NCI-H82 (cell line): ENCODE results near the gene RAB5B.
"Not testable (repeated sequence)": the region's sequence is repeated elsewhere in the genome, so short reads cannot be mapped to it uniquely, and the experiment has no call there.

Source experiments
- DNase-seq: peaks from one replicate; lab custom pipeline; 2025; lab: John Stamatoyannopoulos, UW

The RAB5B gene

GRCh38 chr12:55983232-55983842 is 9.5 kb downstream of the RAB5B start:
- DNase-seq, result no peak

GRCh38 chr12:55984861-55985260 is 11.0 kb downstream of the RAB5B start:
- DNase-seq, result no peak

- DNase-seq, result no peak
These were observed 11.5 kb downstream of the RAB5B start for GRCh38 chr12:55985341-55985740.

GRCh38 chr12:55985976-55986375 is 12.1 kb downstream of the RAB5B start:
- not testable (repeated sequence) for DNase-seq

- no peak for DNase-seq
These were observed 17.2 kb downstream of the RAB5B start for GRCh38 chr12:55991110-55991509.

GRCh38 chr12:55993230-55993853 is 19.5 kb downstream of the RAB5B start:
- no peak for DNase-seq

- DNase-seq, result no peak
These were observed 21.5 kb downstream of the RAB5B start for GRCh38 chr12:55995366-55995765.

GRCh38 chr12:55996201-55996714 is 22.4 kb downstream of the RAB5B start:
- peak; percentile 80 for DNase-seq

GRCh38 chr12:55996715-55997534 is 23.0 kb downstream of the RAB5B start, which contains the start of gene SUOX:
Gene SUOX (plus strand): TSS chr12:55997276. CDS start chr12:56002222, 4,946 bp downstream.
- DNase-seq, result peak; percentile 97

- DNase-seq, result no peak
These were observed 23.6 kb downstream of the RAB5B start for GRCh38 chr12:55997535-55997859.

- not testable (repeated sequence) for DNase-seq
These were observed 25.6 kb downstream of the RAB5B start for GRCh38 chr12:55999522-55999921.

GRCh38 chr12:55999999-56000540 is 26.2 kb downstream of the RAB5B start:
- DNase-seq, result not testable (repeated sequence)

- no peak for DNase-seq
These were observed 27.7 kb downstream of the RAB5B start for GRCh38 chr12:56001487-56002100.

GRCh38 chr12:56003376-56003775 is 29.5 kb downstream of the RAB5B start:
- DNase-seq, result not testable (repeated sequence)

GRCh38 chr12:56004211-56004610 is 30.3 kb downstream of the RAB5B start:
- DNase-seq, result no peak

GRCh38 chr12:56007564-56008559 is 34.0 kb downstream of the RAB5B start:
- DNase-seq, result peak; percentile 77

GRCh38 chr12:56010111-56010570 is 36.3 kb downstream of the RAB5B start:
- DNase-seq, result no peak

- DNase-seq, result no peak
These were observed 37.7 kb downstream of the RAB5B start for GRCh38 chr12:56011509-56012090.

- no peak for DNase-seq
These were observed 39.6 kb downstream of the RAB5B start for GRCh38 chr12:56013482-56013881.

- DNase-seq, result no peak
These were observed 40.3 kb downstream of the RAB5B start for GRCh38 chr12:56014205-56014604.
